Retinal pigment epithelial cell (primary cell): Measurements from ENCODE around the gene ASAP2.

Source experiments
- DNase-seq: peaks from one replicate; pipeline ENCODE4 v3.0.0-alpha.2; 2010; ENCODE audit warnings: low read depth
- H3K4me3 ChIP-seq: 2 replicates; pipeline ENCODE4 v1.5.1; 2011; ENCODE audit warnings: mild to moderate bottlenecking, low read length, control low read depth, moderate library complexity
- CTCF ChIP-seq: conservative IDR thresholded peaks from 2 replicates; pipeline ENCODE4 v1.5.1; 2011; ENCODE audit warnings: low read depth, low read length, control low read depth, inconsistent platforms

Gene ASAP2

GRCh38 chr2:9205486-9205885 is 1.1 kb upstream of the ASAP2 start:
- no peak for TF ChIP-seq CTCF
- no peak for DNase-seq

DNA sequence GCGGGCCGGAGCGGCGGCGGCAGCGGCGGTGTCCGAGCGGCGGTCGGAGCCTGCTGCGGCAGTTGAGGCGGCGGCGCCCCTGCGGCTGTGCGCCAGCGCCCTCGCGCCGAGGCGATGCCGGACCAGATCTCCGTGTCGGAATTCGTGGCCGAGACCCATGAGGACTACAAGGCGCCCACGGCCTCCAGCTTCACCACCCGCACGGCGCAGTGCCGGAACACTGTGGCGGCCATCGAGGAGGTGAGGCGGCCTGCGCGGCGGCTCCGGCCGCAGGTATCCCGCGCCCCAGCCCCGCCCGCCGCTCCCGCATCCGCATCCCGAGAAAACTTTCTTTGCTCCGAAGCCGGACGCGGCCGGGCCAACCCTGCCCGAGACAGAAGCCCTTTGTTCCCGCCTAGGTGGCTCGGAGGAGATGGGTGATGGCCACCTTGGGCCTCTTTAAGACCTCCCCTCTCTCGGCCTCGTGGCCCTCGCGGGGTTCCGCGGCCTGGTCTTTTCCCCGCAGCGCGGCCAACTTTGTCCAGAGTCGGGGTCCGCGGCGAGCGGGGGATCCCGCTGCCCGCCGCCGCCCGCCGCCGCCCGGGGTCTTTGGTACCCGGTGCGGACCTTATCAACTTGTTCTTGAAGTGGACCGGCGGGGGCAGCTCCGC is 504 bp downstream of the ASAP2 start:
- TF ChIP-seq CTCF = no peak
- DNase-seq = no peak
- H3K4me3 ChIP-seq = peak overlapping the region; percentile 78

More at GRCh38 chr2:9205486-9205885, 1.1 kb upstream of the ASAP2 start:
- peak overlapping the region; percentile 51 for H3K4me3 ChIP-seq

DNA sequence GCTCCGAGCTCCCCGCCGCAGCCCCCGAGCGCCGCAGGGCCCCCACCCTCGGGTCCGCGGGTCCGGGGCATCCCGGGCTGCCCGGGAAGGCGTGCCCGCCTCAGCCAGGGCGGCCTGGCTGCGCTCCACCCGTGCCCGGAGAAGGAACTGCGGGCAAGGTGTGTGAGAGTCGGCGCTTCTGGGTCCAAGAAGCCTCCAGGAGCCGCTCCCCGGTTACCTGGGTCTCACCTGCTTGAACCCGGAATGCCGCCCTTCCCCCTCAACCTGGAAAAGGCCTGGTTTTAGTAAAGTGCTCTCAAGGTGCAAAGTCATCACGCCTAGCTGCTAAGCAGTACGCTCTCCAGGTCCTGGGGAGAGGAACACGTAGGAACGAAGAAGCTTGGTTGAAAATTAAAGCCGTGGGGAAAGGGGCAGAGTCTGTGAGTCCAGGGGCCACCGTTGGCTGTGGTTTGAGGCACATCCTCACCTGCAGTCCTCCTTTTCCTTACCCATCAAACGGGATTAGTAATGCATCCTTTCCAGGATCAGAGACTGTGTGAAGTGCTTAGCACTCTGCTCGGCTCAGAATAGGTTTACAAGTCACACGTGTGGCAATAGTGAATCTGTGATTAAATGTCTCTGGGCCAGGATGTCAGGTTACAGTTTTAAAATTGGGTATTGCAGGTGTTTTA is 1.2 kb downstream of the ASAP2 start:
- no peak for TF ChIP-seq CTCF
- peak overlapping the region; percentile 78 for H3K4me3 ChIP-seq
- no peak for DNase-seq

DNA sequence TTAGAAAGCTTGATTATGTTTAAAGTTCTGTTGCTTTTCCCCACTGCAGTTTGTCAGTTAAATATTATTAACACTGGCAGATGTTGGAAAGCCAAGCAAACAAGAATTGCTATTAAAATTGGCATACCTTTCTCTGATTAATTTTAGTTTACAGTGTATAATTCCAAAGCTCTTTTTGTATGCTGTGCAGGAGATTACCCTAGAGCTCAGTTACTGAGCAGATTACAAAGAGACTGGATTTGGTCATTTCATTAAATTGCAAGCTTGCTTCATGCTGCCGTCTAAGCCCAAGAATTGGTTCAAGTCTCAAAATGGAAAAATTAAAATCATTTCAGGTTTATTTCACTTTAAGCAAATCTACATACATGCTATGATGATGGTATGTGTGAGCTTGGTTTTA is 2.3 kb downstream of the ASAP2 start:
- H3K4me3 ChIP-seq = peak overlapping the region; percentile 78
- DNase-seq = no peak
- TF ChIP-seq CTCF = no peak

DNA sequence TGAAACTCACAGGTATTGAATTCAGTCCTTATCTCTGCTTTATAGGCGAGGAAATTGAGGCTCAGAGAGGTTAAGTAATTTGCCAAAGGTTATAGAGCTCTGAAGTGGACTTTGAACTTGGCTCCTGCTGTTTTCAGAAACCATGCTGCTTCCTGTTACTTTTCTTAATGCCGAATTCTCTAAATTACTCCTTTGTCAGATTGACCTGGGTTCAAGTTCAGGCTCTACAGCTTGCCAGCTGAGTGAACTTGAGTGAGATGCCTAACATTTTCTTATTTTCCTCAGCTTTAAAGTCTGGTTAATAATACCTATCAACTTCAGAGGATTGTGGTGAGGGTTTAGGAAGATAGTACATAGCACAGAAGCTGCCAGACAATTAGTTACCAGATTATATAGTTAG is 3.4 kb downstream of the ASAP2 start:
- DNase-seq = no peak
- TF ChIP-seq CTCF = no peak
- H3K4me3 ChIP-seq = no peak overlapping the region

DNA sequence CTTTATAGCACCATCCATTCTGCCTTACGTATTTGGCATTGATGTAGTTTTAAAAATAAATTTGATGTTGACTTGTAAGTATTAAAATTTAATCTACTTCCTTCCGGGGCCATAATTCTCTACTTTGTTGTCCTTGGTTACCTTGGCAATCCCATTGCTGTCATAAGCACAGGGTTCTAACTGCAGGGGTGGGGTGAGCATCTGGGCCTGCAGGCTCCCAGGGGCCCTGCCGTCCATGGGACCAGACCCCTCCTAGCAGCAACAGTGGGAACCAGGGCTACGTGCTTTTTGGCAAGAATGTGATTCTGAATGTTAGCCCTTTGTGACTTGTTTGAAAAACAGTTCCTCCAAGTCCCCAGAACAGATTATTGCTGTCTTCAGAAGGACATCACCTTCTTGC is 4.9 kb downstream of the ASAP2 start:
- TF ChIP-seq CTCF = no peak

DNA sequence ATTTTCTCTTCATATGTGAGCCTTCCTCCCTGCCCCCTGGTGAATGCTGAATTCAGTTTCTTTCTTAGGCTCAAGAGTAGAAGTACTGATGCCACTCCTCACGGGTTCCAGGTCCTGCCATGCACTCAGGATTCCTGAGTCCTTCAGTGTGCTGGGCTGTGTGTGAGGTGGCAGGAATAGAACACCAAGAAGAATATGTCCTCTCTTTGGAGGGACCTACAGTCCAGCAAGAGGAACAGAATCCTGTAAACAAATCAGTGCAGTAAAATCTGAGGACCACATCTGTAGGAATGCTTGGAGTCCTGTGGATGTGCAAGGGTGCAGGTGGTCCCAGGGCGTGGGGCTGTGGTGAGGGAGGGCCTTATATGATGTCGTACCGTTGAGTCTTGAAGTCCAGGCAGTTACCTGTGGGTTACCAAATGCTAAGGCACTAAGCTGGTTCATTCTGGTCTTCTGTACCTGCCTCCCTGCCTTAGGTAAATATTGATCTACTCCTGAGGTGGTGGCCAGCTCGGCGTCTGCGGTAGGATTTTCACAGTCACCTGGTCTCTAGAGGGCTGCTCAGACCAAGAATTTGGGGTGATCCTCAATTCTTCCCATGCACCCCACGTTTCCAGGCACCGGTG is 5.5 kb downstream of the ASAP2 start:
- DNase-seq = no peak
- no peak for TF ChIP-seq CTCF
- H3K4me3 ChIP-seq = no peak overlapping the region

More for the DNA sequence above, 4.9 kb downstream of the ASAP2 start:
- no peak overlapping the region for H3K4me3 ChIP-seq
- no peak for DNase-seq
